ENCODE data around the gene TEX264. TPM values are rescaled to one million over a fixed set of nuclear protein-coding genes. Genes with fewer than 3 reads are reported as not detected.

The TEX264 gene
- total RNA-seq, 1 donor = 56.1 TPM

DNA sequence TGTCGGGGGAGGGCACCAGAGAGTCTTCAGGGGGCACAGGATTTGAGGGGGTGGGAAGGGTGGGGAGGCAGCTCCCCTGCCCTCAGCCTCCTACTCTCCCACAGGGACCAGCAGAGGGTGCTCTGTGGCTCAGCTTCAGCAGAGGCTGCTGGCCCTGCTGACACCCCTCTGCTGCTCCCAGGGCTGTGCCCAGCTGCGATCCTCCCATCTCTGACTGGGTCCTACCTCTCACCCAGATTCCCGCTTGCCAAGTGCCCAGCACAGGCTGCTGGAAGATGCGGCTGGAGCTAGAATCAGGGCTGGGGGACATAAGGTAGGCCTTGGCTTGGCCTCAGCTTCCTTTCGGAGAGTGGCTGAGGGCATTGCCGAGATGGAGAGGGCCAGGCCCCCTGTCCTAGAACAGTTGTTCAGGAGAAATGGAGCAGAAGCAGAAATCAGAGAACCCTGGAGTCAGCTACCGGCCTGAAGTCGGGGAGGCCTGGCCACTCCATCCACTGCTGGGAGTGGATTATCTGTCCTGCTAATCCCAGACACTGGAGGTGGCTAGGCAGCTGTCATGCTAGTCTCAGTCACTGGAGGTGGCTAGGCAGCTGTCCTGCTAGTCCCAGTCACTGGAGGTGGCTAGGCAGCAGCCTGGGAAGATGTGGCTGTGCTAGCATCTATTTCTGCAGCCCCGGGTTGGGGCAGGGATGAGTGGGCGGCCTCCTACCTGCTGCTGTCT, 39.7 kb downstream of the TEX264 start:
- TF ChIP-seq CTCF (IDR thresholded peaks at IDR 0.05; ENCODE audit: extremely low read depth, low read depth, low read length) = no peak

GRCh38 chr3:51711352-51712037, 40.4 kb downstream of the TEX264 start:
- H3K36me3 ChIP-seq (ENCODE audit: insufficient read depth, low read length) = no peaks in the 10 kb centered on the region
- no peaks in the 10 kb centered on the region for H3K4me1 ChIP-seq (ENCODE audit: insufficient read depth, low read length)
- H3K27me3 ChIP-seq (ENCODE audit: insufficient read depth, low read length) = peaks cover 10% of the 10 kb centered on the region
- H2AFZ ChIP-seq (ENCODE audit: low read length) = no peak overlapping the region
- peak; percentile 83 for DNase-seq (ENCODE audit: insufficient read length, low spot score, missing footprints)
- no peak overlapping the region for H3K4me2 ChIP-seq (ENCODE audit: insufficient read depth, low read length)
- H3K79me2 ChIP-seq (ENCODE audit: insufficient read depth, low read length) = no peaks in the 10 kb centered on the region
- H3K27ac ChIP-seq (ENCODE audit: low read depth, low read length) = no peak overlapping the region
- no peaks in the 10 kb centered on the region for H4K20me1 ChIP-seq (ENCODE audit: insufficient read depth, low read length)
- H3K9me3 ChIP-seq (ENCODE audit: low read depth, low read length) = no peaks in the 10 kb centered on the region
- no peak for TF ChIP-seq CTCF (IDR thresholded peaks at IDR 0.05; ENCODE audit: extremely low read depth, low read depth, low read length)
- no peak overlapping the region for H3K4me3 ChIP-seq (ENCODE audit: insufficient read depth, low read length)

More for the DNA sequence above, 39.7 kb downstream of the TEX264 start:
- no peaks in the 10 kb centered on the region for H3K36me3 ChIP-seq (ENCODE audit: insufficient read depth, low read length)
- H3K4me2 ChIP-seq (ENCODE audit: insufficient read depth, low read length) = no peak overlapping the region
- H2AFZ ChIP-seq (ENCODE audit: low read length) = no peak overlapping the region
- peaks cover 10% of the 10 kb centered on the region for H3K27me3 ChIP-seq (ENCODE audit: insufficient read depth, low read length)
- H3K27ac ChIP-seq (ENCODE audit: low read depth, low read length) = no peak overlapping the region
- H4K20me1 ChIP-seq (ENCODE audit: insufficient read depth, low read length) = peaks cover 6% of the 10 kb centered on the region
- H3K9me3 ChIP-seq (ENCODE audit: low read depth, low read length) = no peaks in the 10 kb centered on the region
- H3K79me2 ChIP-seq (ENCODE audit: insufficient read depth, low read length) = no peaks in the 10 kb centered on the region
- no peaks in the 10 kb centered on the region for H3K4me1 ChIP-seq (ENCODE audit: insufficient read depth, low read length)
- no peak overlapping the region for H3K4me3 ChIP-seq (ENCODE audit: insufficient read depth, low read length)
- peak; percentile 76 for DNase-seq (ENCODE audit: insufficient read length, low spot score, missing footprints)

DNA sequence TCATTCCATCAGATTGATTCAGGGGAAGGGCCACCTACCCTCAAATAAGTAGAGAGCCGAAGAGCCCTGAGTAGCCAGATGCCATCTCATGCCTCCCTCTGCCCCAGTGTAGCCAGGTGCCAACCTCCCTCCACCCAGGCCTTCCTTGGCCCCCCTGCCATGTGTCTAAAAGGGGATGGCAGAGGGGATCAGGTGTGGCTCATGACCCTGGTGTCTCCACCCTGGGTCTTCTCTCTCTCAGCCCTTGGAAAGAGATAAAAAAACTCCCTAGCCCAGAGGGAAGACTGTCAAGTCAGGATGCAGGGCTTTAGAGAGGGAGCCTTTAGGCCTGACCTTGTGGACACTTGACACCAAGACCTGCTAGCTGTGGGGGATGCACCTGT, 41.0 kb downstream of the TEX264 start:
- H3K27ac ChIP-seq (ENCODE audit: low read depth, low read length) = no peak overlapping the region
- H3K36me3 ChIP-seq (ENCODE audit: insufficient read depth, low read length) = no peaks in the 10 kb centered on the region
- H4K20me1 ChIP-seq (ENCODE audit: insufficient read depth, low read length) = no peaks in the 10 kb centered on the region
- H3K27me3 ChIP-seq (ENCODE audit: insufficient read depth, low read length) = peaks cover 10% of the 10 kb centered on the region
- H3K79me2 ChIP-seq (ENCODE audit: insufficient read depth, low read length) = no peaks in the 10 kb centered on the region
- no peak overlapping the region for H3K4me3 ChIP-seq (ENCODE audit: insufficient read depth, low read length)
- H2AFZ ChIP-seq (ENCODE audit: low read length) = no peak overlapping the region
- no peak overlapping the region for H3K4me2 ChIP-seq (ENCODE audit: insufficient read depth, low read length)
- no peaks in the 10 kb centered on the region for H3K4me1 ChIP-seq (ENCODE audit: insufficient read depth, low read length)
- no peaks in the 10 kb centered on the region for H3K9me3 ChIP-seq (ENCODE audit: low read depth, low read length)
- TF ChIP-seq CTCF (IDR thresholded peaks at IDR 0.05; ENCODE audit: extremely low read depth, low read depth, low read length) = no peak
- DNase-seq (ENCODE audit: insufficient read length, low spot score, missing footprints) = peak; percentile 49

DNA sequence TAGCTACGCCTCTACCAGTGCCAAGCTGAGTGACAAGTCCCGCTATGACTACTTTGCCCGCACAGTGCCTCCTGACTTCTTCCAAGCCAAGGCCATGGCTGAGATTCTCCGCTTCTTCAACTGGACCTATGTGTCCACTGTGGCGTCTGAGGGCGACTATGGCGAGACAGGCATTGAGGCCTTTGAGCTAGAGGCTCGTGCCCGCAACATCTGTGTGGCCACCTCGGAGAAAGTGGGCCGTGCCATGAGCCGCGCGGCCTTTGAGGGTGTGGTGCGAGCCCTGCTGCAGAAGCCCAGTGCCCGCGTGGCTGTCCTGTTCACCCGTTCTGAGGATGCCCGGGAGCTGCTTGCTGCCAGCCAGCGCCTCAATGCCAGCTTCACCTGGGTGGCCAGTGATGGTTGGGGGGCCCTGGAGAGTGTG, 41.5 kb downstream of the TEX264 start:
- TF ChIP-seq CTCF (IDR thresholded peaks at IDR 0.05; ENCODE audit: extremely low read depth, low read depth, low read length) = no peak
- Histone ChIP-seq H3K27ac (ENCODE audit: low read depth, low read length) (no peak overlapping the region), H3K4me2 (ENCODE audit: insufficient read depth, low read length) (no peak overlapping the region), H2AFZ (ENCODE audit: low read length) (no peak overlapping the region), H3K79me2 (ENCODE audit: insufficient read depth, low read length) (no peaks in the 10 kb centered on the region), H3K4me3 (ENCODE audit: insufficient read depth, low read length) (no peak overlapping the region), H3K36me3 (ENCODE audit: insufficient read depth, low read length) (no peaks in the 10 kb centered on the region), H4K20me1 (ENCODE audit: insufficient read depth, low read length) (no peaks in the 10 kb centered on the region), H3K4me1 (ENCODE audit: insufficient read depth, low read length) (no peaks in the 10 kb centered on the region), H3K9me3 (ENCODE audit: low read depth, low read length) (no peaks in the 10 kb centered on the region), H3K27me3 (ENCODE audit: insufficient read depth, low read length) (peaks cover 10% of the 10 kb centered on the region)
- peak; percentile 32 for DNase-seq (ENCODE audit: insufficient read length, low spot score, missing footprints)

Data from osteoblast (primary cell).